HepG2 (cell line): ENCODE data around the gene PTGES3. TPM values are rescaled to one million over a fixed set of nuclear protein-coding genes. Genes with fewer than 3 reads are reported as not detected.

Experiments used
- ARHGAP35 ChIP-seq: sonication (generic); formaldehyde crosslinking; IDR thresholded peaks from 2 replicates; pipeline ENCODE4 v1.9.0; 2022; ENCODE audit warnings: mild to moderate bottlenecking, inconsistent platforms, moderate library complexity, missing genetic modification reagents, borderline replicate concordance
- ATRX ChIP-seq: sonication (generic); formaldehyde crosslinking; IDR thresholded peaks from 2 replicates; pipeline ENCODE4 v1.4.0; 2020; ENCODE audit warnings: missing genetic modification reagents, borderline replicate concordance
- CBX5 ChIP-seq: sonication (generic); formaldehyde crosslinking; IDR thresholded peaks from 2 replicates; pipeline ENCODE4 v1.4.0; 2020; ENCODE audit warnings: missing genetic modification reagents, borderline replicate concordance
- CREB1 ChIP-seq, 2 experiments: fragments of 450-650 bp in 1 of 2; IDR thresholded peaks; 2 replicates each; pipeline ENCODE4 v1.6.1; 2016 to 2017; ENCODE audit warnings: control low read depth in 1 of 2, mild to moderate bottlenecking in 1 of 2, missing compliant biosample characterization in 1 of 2, missing genetic modification characterization in 1 of 2
- KDM5B ChIP-seq: sonication (generic); formaldehyde crosslinking; IDR thresholded peaks from 2 replicates; pipeline ENCODE4 v1.4.0; 2020; ENCODE audit warnings: missing genetic modification reagents, mild to moderate bottlenecking, borderline replicate concordance
- MED8 ChIP-seq: sonication (generic); formaldehyde crosslinking; IDR thresholded peaks from 2 replicates; pipeline ENCODE4 v1.8.1; 2023; ENCODE audit warnings: mild to moderate bottlenecking, missing genetic modification reagents; ENCODE audit not compliant: insufficient replicate concordance
- MZF1 ChIP-seq: sonication (generic); formaldehyde crosslinking; IDR thresholded peaks from 2 replicates; pipeline ENCODE4 v1.8.1; 2023; ENCODE audit warnings: mild to moderate bottlenecking, missing genetic modification reagents, borderline replicate concordance
- NFIC ChIP-seq: IDR thresholded peaks from 2 replicates; pipeline ENCODE4 v1.6.1; 2012; ENCODE audit warnings: mild to moderate bottlenecking, low read length, inconsistent platforms
- NR2F2 ChIP-seq: IDR thresholded peaks from 2 replicates; pipeline ENCODE4 v1.6.1; 2012; ENCODE audit warnings: low read depth, inconsistent platforms, borderline replicate concordance
- RCOR2 ChIP-seq: IDR thresholded peaks from 2 replicates; pipeline ENCODE4 v1.6.1; 2016; ENCODE audit warnings: missing biosample characterization, missing genetic modification reagents
- STAT6 ChIP-seq: sonication (generic); formaldehyde crosslinking; IDR thresholded peaks from 2 replicates; pipeline ENCODE4 v1.4.0; 2020; ENCODE audit warnings: missing genetic modification reagents, mild to moderate bottlenecking, borderline replicate concordance
- WIZ ChIP-seq: sonication (generic); formaldehyde crosslinking; IDR thresholded peaks from 2 replicates; pipeline ENCODE4 v1.5.1; 2020; ENCODE audit warnings: mild to moderate bottlenecking, missing genetic modification reagents
- ZBTB1 ChIP-seq: sonication (generic); formaldehyde crosslinking; IDR thresholded peaks from 2 replicates; pipeline ENCODE4 v1.4.0; 2020; ENCODE audit warnings: missing genetic modification reagents, borderline replicate concordance
- ZBTB38 ChIP-seq: sonication (generic); formaldehyde crosslinking; IDR thresholded peaks from 2 replicates; pipeline ENCODE4 v1.5.1; 2020; ENCODE audit warnings: mild to moderate bottlenecking, missing genetic modification reagents
- ZC3H13 ChIP-seq: sonication (generic); formaldehyde crosslinking; IDR thresholded peaks from 2 replicates; pipeline ENCODE4 v1.8.1; 2023; ENCODE audit warnings: mild to moderate bottlenecking, missing genetic modification reagents, moderate library complexity
- ZMYM2 ChIP-seq: sonication (generic); formaldehyde crosslinking; IDR thresholded peaks from 2 replicates; pipeline ENCODE4 v1.8.0; 2022; ENCODE audit warnings: mild to moderate bottlenecking, missing genetic modification reagents
- ZNF207 ChIP-seq: fragments of 450-650 bp; IDR thresholded peaks from 2 replicates; pipeline ENCODE4 v1.6.1; 2016; ENCODE audit warnings: antibody characterized with exemption, borderline replicate concordance
- ZNF224 ChIP-seq: sonication (generic); formaldehyde crosslinking; IDR thresholded peaks from 2 replicates; pipeline ENCODE4 v1.5.0; 2020; ENCODE audit warnings: mild to moderate bottlenecking, missing genetic modification reagents
- ZNF3 ChIP-seq: IDR thresholded peaks from 2 replicates; pipeline ENCODE4 v1.7.0; 2017; ENCODE audit warnings: inconsistent platforms
- ZNF331 ChIP-seq: sonication (generic); formaldehyde crosslinking; IDR thresholded peaks from 2 replicates; pipeline ENCODE4 v1.4.0; 2020; ENCODE audit warnings: missing genetic modification reagents
- ZNF382 ChIP-seq: sonication (generic); formaldehyde crosslinking; IDR thresholded peaks from 2 replicates; pipeline ENCODE4 v1.5.0; 2020; ENCODE audit warnings: missing genetic modification reagents, mild to moderate bottlenecking, borderline replicate concordance
- ZNF547 ChIP-seq: sonication (generic); formaldehyde crosslinking; IDR thresholded peaks from 2 replicates; pipeline ENCODE4 v1.5.1; 2020; ENCODE audit warnings: mild to moderate bottlenecking, missing genetic modification reagents
- ZNF816 ChIP-seq: sonication (generic); formaldehyde crosslinking; IDR thresholded peaks from 2 replicates; pipeline ENCODE4 v1.8.0; 2022; ENCODE audit warnings: missing genetic modification reagents, mild to moderate bottlenecking, borderline replicate concordance
- ZSCAN20 ChIP-seq: sonication (generic); formaldehyde crosslinking; IDR thresholded peaks from 2 replicates; pipeline ENCODE4 v1.4.0; 2020; ENCODE audit warnings: missing genetic modification reagents, mild to moderate bottlenecking, borderline replicate concordance
- ZUFSP ChIP-seq: sonication (generic); formaldehyde crosslinking; IDR thresholded peaks from 2 replicates; pipeline ENCODE4 v1.9.0; 2021; ENCODE audit warnings: missing genetic modification reagents, mild to moderate bottlenecking, borderline replicate concordance
- polyA plus RNA-seq, 8 experiments: library from polyadenylated mRNA; depleted of rRNA in 3 of 8; stranded (reverse) in 7 of 8; unstranded in 1 of 8; fragments of >200 nt; fragmentation: Illumina TruSeq in 4 of 8; extraction: Trizol in 4 of 8; gene quantifications; 2 replicates each; pipeline versions ENCODE4 v1.2.1 to v1.2.3, GENCODE V29; 2011 to 2016; ENCODE audit warnings: low read depth in 4 of 8, missing spikeins in 1 of 8, mixed read lengths in 1 of 8; ENCODE audit not compliant: insufficient read depth in 1 of 8
- total RNA-seq, 5 experiments: library from RNA; depleted of rRNA; stranded (reverse); fragments of >200 nt; fragmentation: Illumina TruSeq; extraction: Trizol; gene quantifications; 2 replicates each; pipeline ENCODE4 v1.2.3, GENCODE V29; 2016; ENCODE audit warnings: low read depth in 1 of 5

The PTGES3 gene
- total and polyA plus RNA-seq, 2 of the 13 experiments (the other 11 are each of a cell fraction or from before 2014, with no cell fraction given): 54.4 to 159 TPM

GRCh38 chr12:56688129-56688845, at the start of gene PTGES3 (continued):
- TF ChIP-seq ZNF207 (no peak), ZNF331 (CRISPR knock-in tag) (peak; percentile 82; the same call in 1 of the 2 replicates), STAT6 (CRISPR knock-in tag) (no peak), ZNF382 (CRISPR knock-in tag) (no peak), NFIC (no peak), ARHGAP35 (CRISPR knock-in tag) (peak; percentile 94), ZNF224 (CRISPR knock-in tag) (peak; percentile 28; the same call in 1 of the 2 replicates), ZNF3 (CRISPR knock-in tag) (no peak), RCOR2 (no peak), ZC3H13 (CRISPR knock-in tag) (peak; percentile 94), ZBTB38 (CRISPR knock-in tag) (peak; percentile 98), ATRX (CRISPR knock-in tag) (no peak), MZF1 (no peak), ZNF816 (CRISPR knock-in tag) (peak; percentile 53; the same call in 1 of the 2 replicates), NR2F2 (0 out of 2 replicates have a peak, but pooled peaks have one; percentile 4), ZBTB1 (CRISPR knock-in tag) (no peak), ZSCAN20 (peak; percentile 94), WIZ (CRISPR knock-in tag) (peak; percentile 69), CBX5 (CRISPR knock-in tag) (peak; percentile 45), KDM5B (CRISPR knock-in tag) (peak; percentile 91; the same call in 1 of the 2 replicates), ZNF547 (peak; percentile 81; the same call in 1 of the 2 replicates), ZUFSP (no peak), CREB1 (IDR thresholded peaks at IDR 0.05) (peak; percentile 84), CREB1 (CRISPR knock-in tag; IDR thresholded peaks at IDR 0.05) (peak; percentile 78), ZMYM2 (peak; percentile 76; the same call in 1 of the 2 replicates), MED8 (no peak)
